ENCODE results near the gene CCDC198.

DNA sequence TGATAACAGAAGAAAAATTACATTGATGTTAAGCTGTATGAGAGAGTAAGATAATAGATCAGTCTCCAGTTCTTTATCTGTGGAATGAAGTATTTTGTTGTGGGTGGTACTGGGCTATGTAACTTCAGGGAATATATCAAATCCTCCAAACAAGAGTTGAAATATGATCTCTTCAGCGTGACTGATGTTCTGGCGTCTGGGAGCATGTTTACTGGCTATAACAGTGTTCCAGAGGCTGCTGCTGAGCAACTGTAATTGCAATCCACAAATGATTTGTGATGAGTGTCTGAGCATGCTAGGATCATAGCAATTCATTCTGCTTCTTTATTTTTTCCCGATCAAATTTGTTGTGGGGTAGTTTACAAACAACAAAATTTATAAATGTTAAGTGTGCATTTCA lies 18.6 kb upstream of the CCDC198 start:
- TF ChIP-seq, protein P1, sequence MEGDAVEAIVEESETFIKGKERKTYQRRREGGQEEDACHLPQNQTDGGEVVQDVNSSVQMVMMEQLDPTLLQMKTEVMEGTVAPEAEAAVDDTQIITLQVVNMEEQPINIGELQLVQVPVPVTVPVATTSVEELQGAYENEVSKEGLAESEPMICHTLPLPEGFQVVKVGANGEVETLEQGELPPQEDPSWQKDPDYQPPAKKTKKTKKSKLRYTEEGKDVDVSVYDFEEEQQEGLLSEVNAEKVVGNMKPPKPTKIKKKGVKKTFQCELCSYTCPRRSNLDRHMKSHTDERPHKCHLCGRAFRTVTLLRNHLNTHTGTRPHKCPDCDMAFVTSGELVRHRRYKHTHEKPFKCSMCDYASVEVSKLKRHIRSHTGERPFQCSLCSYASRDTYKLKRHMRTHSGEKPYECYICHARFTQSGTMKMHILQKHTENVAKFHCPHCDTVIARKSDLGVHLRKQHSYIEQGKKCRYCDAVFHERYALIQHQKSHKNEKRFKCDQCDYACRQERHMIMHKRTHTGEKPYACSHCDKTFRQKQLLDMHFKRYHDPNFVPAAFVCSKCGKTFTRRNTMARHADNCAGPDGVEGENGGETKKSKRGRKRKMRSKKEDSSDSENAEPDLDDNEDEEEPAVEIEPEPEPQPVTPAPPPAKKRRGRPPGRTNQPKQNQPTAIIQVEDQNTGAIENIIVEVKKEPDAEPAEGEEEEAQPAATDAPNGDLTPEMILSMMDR (IDR thresholded peaks at IDR 0.05), result no peak
- TF ChIP-seq POLR2A (IDR thresholded peaks at IDR 0.05), result no peak

Data from thyroid gland (tissue), 4 donors.